CD4-positive, alpha-beta T cell treated with Interleukin-12 subunit alpha and Interleukin-12 subunit beta, for 1 hour (primary cell): ENCODE measurements around the gene ETV2.
"Not testable (repeated sequence)": the region's sequence is repeated elsewhere in the genome, so short reads cannot be mapped to it uniquely, and the experiment has no call there.

Experiments used
- DNase-seq: peaks from one replicate; pipeline ENCODE4 v3.0.0-alpha.2; 2020

The ETV2 gene

GRCh38 chr19:35641515-35642151 is at the start of gene ETV2:
Gene ETV2, plus strand, starts transcription at chr19:35641745. Its CDS starts 716 bp downstream, at chr19:35642461.
- peak; percentile 61 for DNase-seq

GRCh38 chr19:35592226-35592625 is 49.3 kb upstream of the ETV2 start:
- peak; percentile 45 for DNase-seq

- not testable (repeated sequence) for DNase-seq
These were observed 46.5 kb upstream of the ETV2 start for GRCh38 chr19:35595026-35595425.

- no peak for DNase-seq
These were observed 45.6 kb upstream of the ETV2 start for GRCh38 chr19:35595928-35596327.

- DNase-seq: no peak
These were observed 45.1 kb upstream of the ETV2 start for GRCh38 chr19:35596366-35596999.

GRCh38 chr19:35601971-35602370 is 39.6 kb upstream of the ETV2 start:
- DNase-seq: no peak

GRCh38 chr19:35604436-35604835 is 37.1 kb upstream of the ETV2 start:
- DNase-seq: not testable (repeated sequence)

- not testable (repeated sequence) for DNase-seq
These were observed 34.4 kb upstream of the ETV2 start for GRCh38 chr19:35607170-35607569.

GRCh38 chr19:35607661-35608060 is 33.9 kb upstream of the ETV2 start:
- DNase-seq: no peak

GRCh38 chr19:35608251-35608650 is 33.3 kb upstream of the ETV2 start:
- peak; percentile 6 for DNase-seq

GRCh38 chr19:35609851-35610353 is 31.6 kb upstream of the ETV2 start:
- peak; percentile 47 for DNase-seq

- peak; percentile 1 for DNase-seq
These were observed 29.4 kb upstream of the ETV2 start for GRCh38 chr19:35612224-35612558.

GRCh38 chr19:35612559-35613321 is 28.8 kb upstream of the ETV2 start, which contains the start of gene HAUS5:
Gene HAUS5, plus strand, starts transcription at chr19:35612735. Its CDS starts 60 bp downstream, at chr19:35612795.
- DNase-seq: peak; percentile 96

- no peak for DNase-seq
These were observed 28.0 kb upstream of the ETV2 start for GRCh38 chr19:35613574-35613973.

- DNase-seq: no peak
These were observed 26.5 kb upstream of the ETV2 start for GRCh38 chr19:35615036-35615435.

GRCh38 chr19:35618857-35619256 is 22.7 kb upstream of the ETV2 start:
- no peak for DNase-seq

GRCh38 chr19:35619290-35619923 is 22.1 kb upstream of the ETV2 start:
- DNase-seq: no peak

GRCh38 chr19:35620001-35620400 is 21.5 kb upstream of the ETV2 start:
- DNase-seq: no peak

GRCh38 chr19:35621708-35622107 is 19.8 kb upstream of the ETV2 start:
- no peak for DNase-seq

GRCh38 chr19:35622750-35623149 is 18.8 kb upstream of the ETV2 start:
- no peak for DNase-seq

- DNase-seq: no peak
These were observed 18.1 kb upstream of the ETV2 start for GRCh38 chr19:35623327-35624010.

- DNase-seq: no peak
These were observed 13.3 kb upstream of the ETV2 start for GRCh38 chr19:35628264-35628564.
